ENCODE results near the gene ITGA1.

DNA sequence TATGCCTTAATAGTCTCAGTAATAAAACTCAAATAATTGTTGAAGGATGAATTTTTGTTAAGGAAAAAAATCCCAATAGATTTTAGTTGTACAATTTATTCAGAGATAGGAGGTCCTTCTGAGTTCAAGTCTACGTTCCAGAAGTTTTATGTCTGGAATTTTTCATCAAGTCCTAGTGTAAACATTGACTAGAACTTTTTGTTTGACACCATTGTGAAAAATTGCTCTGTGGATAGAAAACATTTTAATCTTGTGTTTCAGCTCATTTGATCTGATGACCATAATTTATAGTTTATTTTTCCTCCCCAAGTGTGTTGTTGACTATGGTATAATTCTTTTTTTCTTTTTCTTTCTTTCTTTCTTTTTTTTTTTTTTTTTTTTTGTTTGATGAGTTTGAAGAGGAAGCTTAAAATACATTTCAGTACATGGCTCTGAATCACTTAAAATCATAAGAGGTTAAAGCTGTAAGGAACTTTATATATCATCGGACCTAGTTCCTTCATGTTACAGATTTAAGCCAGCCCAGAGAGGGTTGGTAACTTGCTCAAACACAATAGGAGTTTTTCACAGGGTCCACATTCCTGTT, 20.7 kb downstream of the ITGA1 start:
- TF ChIP-seq, protein P1, sequence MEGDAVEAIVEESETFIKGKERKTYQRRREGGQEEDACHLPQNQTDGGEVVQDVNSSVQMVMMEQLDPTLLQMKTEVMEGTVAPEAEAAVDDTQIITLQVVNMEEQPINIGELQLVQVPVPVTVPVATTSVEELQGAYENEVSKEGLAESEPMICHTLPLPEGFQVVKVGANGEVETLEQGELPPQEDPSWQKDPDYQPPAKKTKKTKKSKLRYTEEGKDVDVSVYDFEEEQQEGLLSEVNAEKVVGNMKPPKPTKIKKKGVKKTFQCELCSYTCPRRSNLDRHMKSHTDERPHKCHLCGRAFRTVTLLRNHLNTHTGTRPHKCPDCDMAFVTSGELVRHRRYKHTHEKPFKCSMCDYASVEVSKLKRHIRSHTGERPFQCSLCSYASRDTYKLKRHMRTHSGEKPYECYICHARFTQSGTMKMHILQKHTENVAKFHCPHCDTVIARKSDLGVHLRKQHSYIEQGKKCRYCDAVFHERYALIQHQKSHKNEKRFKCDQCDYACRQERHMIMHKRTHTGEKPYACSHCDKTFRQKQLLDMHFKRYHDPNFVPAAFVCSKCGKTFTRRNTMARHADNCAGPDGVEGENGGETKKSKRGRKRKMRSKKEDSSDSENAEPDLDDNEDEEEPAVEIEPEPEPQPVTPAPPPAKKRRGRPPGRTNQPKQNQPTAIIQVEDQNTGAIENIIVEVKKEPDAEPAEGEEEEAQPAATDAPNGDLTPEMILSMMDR (IDR thresholded peaks at IDR 0.05) = no peak
- peak; percentile 64 for TF ChIP-seq POLR2AphosphoS5 (IDR thresholded peaks at IDR 0.05)
- no peak for TF ChIP-seq EP300 (IDR thresholded peaks at IDR 0.05)
